NCI-H2029 (cell line): ENCODE data around the gene FAXDC2.
"Not testable (repeated sequence)": the region's sequence is repeated elsewhere in the genome, so short reads cannot be mapped to it uniquely, and the experiment has no call there.

Experiments used
- DNase-seq: peaks from one replicate; lab custom pipeline; 2025; lab: John Stamatoyannopoulos, UW

The FAXDC2 gene

DNA sequence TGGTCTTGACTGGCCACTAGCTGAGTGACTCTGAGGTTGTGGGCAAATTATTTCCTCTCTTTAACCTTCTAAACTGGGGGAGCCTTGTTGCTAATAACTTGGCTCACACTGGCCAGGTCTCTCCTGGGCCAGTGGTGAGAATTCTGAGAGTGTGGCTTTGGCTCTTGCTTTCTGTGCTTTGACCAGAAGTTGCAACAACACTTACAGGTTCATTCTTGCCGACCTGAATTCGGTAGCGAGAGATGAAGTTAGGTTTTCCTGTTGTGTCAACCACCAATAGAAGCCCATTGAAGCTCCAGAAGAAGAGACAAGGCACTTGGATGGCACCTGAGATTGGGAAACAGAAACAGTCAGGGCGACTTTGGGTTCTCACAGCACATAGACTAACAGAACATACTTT lies 19.8 kb downstream of the FAXDC2 start:
- no peak for DNase-seq

DNA sequence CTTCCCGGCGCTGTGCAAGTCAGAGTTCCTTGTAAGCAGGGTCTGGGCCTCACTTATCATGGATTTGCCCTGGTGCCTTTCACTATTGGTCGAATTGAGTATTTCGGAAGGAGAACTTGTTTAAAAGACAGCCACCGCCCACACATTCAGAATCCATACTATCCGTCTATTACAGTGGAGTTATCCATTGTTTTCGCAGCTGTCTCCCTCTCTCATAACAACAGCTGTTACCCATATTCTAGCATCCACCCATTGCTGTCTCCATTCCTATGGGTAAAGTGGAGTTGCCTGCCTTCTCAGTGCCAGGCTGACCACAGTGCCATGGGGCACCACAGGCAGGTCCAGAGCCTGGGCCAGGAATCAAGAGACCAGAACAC lies 20.2 kb downstream of the FAXDC2 start:
- DNase-seq = peak; percentile 39

DNA sequence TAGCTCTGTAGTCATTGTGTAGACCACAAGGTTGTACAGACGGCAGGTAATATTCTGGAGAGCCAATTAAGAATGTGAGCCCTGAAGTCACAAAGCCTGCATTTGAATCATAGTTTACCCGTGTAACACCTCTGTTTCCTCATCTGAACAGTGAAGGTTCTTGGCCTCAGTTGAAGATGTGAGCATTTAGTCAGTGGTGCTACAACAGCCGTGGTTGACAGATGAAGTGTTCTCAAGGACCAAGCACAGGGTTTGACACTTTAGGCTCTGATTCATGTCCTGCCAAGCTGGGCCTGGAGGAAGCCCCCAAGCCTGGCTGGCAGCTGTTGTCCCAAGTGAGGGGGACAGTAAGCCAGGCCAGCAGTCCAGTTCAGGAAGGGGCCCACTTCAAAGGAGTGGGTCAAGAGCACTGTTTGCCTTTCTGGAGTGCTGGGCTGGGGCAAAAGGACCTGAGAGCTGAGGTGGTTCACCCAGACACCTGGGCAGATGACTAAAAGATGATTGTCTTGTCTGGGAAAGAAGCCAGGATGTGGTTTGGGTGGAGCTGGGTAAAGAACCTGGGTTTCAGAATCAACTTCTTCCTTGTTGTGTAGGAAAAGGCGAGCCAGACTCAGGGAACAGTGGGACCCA lies 20.7 kb downstream of the FAXDC2 start:
- peak; percentile 93 for DNase-seq

DNA sequence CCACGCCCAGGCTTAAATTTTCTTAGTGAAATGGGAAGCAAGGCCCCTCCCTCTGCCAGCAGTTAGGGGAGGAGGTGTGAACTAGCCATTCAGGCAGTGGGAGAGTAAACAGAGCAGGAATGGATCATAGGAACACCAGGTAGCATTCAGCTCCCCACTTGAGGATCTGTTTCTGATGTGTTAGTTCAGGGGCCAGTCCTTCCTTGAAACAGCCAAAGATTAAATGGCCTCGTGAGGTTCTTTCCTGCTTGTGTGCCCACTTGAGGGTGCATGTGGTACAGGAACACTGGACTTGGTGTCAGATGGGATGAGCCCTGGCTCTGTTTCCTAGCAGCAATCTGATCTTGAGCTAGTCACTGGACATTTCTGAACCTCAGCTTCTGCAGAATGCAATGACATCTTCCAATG lies 21.2 kb downstream of the FAXDC2 start:
- DNase-seq = peak; percentile 88

DNA sequence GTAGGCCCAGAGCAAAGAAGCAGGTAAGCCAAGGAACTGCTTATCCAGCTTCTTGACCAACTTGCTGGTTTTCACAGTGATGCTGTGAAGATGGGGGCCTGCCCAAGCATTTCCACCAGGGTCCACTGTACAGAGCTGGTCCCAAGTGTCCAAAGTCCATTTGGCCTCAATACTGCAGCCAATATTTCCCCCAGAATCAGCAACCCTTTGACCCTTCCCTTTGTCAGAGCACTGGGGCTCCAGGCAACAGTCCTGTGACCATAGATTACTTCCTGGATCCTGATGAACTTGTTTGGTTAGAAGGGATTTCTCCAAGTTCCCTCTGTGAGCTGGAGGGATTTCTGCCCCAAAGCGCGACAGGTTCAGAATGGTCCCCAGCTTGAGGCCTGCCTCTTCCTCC lies 26.3 kb downstream of the FAXDC2 start:
- no peak for DNase-seq

DNA sequence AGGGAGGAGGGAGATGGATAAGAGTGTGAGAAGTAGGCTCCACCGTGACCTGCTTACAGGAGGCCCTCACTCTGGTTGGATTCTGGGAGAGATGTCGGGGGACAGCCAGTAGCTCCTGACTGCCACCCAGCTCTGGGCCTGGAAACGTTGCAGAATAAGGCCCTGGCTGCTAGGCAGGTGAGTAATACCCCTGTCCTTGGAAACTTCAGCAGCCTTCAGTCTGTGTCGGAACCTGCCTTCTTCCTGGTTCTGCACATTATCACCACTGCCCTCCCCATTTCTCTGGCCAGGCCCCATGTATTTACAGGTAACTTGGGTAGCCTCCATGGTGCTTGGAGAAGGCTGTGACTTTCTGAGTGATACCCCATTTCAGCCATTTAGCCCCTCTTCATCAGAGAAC lies 26.8 kb downstream of the FAXDC2 start:
- DNase-seq = no peak

DNA sequence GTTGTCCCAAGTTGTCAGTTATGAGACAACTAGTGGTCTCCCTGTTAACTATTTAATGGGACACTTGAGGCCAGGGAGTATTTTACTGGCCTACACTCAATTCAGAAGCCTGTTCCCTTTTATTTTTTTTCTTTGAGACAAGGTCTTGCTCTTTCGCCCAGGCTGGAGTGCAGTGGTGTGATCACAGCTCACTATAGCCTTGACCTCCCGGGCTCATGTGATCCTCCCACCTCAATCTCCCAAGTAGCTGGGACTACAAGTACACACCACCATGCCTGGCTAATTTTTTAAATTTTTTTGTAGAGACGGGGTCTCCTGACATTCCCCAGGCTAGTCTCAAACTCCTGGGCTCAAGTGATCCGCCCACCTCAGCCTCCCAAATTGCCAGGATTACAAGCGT lies 27.5 kb downstream of the FAXDC2 start:
- DNase-seq = not testable (repeated sequence)

DNA sequence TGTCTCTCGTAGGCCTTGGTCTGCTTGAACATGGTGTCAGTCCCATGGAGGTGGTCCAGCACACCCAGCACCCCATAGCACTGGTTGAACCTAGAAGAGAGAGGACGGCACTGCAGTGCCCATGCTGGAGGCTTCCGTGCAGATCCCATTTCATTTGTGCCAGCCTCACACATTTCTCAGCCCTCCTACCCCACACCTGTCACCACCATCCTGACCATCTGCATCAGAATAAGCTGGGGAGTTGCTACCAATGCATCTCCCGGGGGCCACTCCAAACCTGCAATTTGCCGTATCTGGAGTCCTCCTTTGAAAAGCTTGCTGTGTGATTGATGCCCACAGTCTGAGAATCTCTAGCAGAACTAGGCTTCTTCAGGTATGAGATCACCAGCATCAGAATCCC lies 30.0 kb downstream of the FAXDC2 start:
- DNase-seq = no peak

DNA sequence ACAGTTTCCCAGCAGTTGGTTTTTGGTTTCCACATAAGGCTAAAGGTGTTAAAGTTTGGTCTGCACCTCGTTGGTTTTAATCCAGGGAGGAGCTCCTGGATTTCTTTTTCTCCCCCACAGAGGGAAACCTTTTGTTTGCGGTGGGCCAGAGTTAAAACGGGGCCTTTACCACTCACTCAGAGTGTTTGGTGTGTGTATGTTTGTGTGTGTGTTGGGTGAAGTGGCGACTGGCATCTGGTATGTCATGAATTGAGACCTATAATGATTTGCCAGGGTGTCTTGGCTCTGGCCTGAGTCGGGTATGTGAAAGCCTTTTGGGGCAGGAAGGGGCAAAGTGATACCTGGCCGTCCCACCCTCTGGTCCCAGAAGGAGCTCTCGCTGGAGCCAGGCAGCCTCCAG lies 30.9 kb downstream of the FAXDC2 start:
- no peak for DNase-seq

DNA sequence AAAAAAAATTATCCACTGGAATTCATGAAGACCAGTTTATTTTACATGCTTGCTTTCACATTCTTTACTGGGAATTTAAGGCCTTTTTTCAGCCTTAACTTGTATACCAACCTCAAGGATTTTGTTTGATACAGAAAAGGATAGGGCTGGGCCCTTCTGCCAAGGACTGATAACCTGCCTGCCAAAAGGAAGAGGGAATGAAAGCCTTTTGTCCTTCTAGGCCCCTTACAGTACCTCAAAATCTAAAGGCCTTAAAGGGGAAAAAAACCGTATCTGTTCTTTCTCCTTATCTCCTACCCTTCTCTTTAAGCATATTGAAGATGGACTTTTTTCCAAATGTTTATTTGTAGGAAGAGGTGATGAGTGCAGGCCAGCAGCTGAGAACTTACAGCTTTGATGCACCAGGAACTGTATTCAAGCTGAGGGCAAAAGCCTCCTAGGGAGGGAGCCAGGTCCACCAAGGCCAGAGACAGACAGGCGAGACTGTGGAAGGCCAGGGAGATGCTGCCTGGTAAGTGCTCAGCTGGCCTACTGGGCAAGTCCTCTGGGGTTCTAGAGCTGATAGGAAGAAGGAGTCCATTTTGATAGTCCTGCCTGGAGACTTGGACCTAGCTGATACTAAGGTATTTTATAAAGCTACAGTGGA lies 31.8 kb downstream of the FAXDC2 start:
- no peak for DNase-seq

DNA sequence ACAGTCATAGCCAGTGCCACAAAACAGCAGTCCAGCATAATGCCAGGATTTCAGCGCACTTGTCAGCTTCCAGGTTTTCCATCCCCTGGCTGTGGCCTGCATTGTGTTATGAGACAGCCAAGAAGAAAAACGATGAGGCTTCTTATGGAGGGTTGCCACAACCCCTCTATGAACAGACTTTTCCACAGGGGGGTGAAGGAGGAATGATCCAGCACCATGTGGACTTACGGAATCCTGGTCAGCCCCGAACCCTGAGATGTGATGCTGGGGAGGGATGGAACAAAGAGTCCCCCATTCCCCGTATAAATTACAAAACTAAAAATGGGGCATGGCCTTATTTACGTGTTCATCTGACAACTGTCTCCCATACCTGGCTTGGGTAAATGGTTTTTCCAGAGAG lies 32.6 kb downstream of the FAXDC2 start:
- DNase-seq = no peak

DNA sequence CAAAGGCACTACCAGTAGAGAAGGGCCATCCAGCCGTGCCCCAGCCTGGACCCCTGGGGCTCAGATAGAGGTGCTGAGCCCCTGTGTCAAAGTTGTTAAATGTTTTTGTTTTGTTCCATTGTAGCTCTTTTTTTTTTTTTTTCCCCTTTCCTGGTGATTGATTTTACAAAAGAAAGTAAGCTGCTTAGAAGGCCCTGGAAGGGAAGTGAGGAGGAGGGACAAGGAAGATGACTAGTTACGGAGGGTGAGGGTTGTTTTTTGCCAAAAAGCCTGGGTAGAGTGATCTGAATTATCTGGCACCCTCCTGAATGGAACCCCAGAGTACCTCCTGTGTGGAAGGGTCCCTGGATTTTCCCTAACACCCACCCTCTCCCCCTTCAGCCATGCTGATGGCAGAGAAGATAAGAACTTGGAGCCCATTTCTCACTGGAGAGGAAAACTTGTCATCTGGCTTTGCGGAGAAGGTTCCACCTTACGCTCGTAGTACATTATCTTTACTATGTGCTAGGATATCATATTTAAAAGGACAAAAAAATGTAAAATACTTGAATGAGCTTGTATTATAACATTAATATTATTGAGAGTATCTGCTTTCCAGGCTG lies 33.4 kb downstream of the FAXDC2 start:
- DNase-seq = no peak

DNA sequence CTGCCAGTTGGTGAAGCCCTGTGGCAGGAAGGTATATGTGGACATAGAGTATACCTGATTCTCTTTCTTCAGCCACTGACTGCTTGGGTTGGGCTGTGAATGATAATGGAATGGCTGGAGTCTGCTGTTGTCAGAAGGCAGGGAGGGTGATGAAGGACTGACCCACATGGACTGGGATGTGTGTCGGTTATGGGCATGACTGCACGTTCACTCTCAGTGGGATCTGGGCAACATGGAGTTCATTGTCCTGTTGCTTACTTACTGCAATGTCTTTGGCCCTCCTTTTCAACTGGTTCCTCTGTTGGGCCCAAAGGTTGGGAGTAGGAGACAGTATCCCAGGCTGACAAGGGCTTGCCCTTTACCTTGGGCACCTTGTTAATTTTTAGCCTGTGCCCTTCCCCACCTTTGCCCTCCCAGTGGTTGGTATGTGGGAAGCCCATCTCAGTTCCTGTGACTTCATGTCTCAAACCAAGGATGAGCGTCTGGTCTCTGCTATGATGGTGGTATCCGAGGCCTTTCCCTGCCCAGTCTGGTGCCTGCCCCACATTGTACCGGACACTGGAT lies 34.6 kb downstream of the FAXDC2 start:
- DNase-seq = no peak

DNA sequence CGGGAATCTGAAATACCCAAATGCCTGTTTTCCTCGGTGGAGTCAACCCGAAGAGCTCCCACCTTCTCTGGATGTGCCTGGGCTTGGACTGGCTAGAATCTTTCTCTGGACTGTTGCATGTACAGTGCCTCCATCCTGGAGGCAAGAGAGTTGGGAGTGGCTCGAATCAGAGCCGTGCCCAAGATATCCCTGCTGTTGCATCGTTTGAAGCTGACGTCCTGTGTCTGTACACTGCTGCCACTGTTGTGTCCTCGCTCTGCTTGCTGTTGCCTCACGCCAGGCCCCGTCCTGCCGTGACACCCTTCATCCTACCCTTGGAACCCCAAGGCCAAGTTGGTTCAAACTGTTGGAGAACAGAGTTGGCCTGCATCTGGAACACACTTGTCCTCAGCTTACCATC lies 35.4 kb downstream of the FAXDC2 start:
- DNase-seq = no peak

DNA sequence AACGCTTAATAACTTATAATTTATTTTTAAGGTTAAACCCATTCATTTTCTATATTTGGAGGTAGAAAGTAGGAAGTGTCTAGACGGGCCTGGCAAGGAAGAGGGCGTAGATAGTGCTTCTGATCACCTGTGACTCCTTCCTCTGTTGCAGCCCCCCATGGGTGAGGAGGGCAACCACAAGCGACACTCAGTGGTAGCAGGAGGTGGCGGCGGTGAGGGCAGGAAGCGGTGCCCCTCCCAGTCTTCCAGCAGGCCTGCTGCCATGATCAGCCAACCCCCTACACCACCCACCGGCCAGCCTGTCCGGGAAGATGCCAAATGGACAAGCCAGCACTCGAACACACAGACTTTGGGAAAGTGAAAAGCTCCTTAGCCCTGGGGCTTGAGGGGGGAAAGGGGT lies 36.7 kb downstream of the FAXDC2 start:
- DNase-seq = no peak

DNA sequence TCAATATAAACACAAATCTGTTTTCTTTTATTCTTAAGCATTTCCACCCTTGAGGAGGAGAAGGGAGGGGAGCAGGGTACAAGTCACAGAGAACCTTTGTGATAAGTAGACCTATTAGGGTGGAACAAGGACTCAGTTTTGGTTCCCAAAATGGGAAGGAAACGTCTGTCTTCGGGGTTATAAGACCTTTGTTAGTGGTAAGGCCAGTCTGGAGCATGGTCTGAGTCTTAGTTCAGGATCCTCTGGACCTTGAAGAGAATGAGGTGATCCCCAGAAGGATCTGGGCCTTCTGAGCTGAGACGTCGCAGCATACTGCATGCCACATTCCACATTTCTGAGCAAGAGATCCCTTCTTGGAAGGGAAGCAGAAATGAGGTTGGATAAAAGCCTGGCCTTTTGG lies 37.2 kb downstream of the FAXDC2 start:
- DNase-seq = no peak

DNA sequence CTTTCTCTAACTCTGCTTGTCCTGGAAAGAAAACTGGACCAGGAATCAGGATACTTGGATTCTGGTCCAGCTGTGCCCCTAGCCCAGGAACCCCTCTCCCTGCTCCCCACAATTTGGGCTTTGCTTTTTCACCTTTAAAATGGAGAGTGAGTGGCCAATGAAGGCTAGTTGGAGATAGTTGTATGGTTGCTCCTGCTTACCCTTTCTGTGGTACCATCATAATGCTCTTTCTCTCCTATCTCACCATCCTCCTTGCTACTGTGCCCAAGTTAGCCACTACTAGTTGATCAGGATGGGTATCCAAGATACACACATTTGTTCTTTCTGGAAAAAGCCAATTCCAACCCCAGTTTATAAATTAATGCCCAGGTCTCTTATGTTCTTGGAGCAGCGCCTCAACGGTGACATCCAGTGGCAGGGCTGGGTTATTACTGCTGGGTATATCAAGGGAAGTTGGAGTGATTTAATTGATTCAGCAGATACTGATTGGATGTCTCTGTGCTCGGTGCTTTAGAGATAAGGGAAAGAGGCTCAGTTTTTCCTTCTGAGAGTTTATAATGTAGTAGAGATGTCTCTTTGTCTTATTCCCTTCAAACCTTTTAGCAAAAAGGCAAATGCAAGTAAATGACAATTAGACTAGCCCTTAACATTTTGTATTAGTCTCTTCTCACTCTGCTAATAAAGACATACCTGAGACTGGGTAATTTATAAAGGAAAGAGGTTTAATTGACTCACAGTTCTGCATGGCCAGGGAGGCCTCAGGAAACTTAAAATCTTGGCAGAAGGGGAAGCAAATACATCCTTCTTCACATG lies 38.5 kb downstream of the FAXDC2 start:
- DNase-seq = peak; percentile 36

DNA sequence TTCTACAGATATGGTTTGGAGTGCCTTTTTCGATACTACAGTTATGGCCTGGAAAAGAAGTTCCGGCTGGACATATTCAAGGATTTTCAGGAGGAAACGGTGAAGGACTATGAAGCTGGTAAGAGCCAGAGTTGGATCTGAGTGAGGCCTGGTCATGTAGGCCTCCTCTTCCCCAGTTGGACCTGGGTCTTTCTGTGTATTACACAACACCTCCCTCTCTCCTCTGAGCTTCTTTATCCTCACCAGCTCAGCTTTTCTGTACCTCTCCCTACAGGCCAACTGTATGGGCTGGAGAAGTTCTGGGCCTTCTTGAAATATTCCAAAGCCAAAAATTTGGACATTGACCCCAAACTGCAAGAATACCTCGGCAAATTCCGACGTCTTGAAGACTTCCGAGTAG lies 39.2 kb downstream of the FAXDC2 start:
- no peak for DNase-seq

DNA sequence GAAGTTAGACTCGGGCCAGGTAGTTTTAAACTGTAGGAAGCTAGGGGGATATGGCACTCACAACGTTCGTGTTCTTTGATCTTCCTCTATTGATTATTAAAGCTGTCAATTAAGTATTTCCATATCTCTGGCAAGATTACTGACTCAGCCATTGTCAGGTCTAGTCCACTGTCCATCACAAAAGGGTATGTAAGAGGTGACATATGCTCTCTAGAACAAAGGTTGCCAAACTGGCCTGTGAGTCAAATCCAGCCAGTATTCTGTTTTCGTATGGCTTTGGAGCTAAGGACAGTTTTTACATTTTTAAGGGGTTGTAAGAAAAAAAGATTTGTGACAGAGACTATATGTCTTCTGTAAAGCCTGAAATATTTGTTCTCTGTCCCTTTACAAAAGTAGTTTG lies 44.2 kb downstream of the FAXDC2 start:
- DNase-seq = no peak

DNA sequence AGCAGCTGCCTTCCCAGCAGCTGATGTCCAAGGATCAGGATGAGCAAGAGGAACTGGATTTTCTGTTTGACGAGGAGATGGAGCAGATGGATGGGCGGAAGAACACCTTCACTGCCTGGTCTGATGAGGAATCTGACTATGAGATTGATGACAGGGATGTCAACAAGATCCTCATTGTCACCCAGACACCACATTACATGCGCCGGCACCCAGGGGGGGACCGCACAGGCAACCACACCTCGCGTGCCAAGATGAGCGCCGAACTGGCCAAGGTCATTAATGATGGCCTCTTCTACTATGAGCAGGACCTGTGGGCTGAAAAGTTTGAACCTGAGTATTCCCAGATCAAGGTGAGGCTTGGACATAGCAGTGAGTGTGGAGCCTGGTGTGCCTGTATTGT lies 48.4 kb downstream of the FAXDC2 start:
- no peak for DNase-seq

DNA sequence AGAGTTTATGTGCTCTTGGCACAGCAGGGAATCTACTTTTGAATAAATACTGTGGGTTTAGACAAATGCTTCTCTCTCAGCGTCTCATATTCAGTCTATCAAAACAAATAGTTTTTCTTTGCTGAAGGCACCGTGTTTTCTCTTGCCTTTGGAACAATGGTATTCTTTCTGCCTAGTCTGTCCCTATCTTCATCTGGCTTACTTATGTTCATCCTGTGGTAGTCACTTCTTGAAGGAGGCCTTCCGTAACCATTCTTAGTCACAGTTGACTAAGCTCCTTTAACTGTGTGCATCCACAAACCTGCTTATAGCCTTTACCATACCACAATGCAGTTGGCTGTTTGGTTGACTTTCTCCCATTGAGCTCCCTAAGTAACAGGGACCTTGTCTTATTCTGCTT lies 49.3 kb downstream of the FAXDC2 start:
- no peak for DNase-seq

DNA sequence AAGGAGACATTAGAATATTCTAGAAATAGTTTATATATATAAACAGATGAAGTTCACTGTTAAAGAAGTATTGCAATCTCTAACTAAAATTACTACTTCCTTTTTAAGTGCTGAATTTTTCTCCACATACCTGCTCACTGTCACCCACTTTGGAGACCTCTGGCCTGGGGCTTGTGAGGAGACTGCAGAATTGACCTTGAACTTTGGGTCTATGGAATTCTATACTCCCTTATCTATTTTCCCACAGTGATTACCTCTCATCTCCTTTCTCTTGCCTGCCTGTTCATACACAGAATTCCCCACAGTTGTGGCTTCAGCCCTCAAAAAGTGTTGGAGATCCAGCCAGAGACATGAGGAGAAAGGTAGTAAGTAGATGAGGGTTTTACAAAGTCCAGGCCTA lies 49.8 kb downstream of the FAXDC2 start:
- no peak for DNase-seq

DNA sequence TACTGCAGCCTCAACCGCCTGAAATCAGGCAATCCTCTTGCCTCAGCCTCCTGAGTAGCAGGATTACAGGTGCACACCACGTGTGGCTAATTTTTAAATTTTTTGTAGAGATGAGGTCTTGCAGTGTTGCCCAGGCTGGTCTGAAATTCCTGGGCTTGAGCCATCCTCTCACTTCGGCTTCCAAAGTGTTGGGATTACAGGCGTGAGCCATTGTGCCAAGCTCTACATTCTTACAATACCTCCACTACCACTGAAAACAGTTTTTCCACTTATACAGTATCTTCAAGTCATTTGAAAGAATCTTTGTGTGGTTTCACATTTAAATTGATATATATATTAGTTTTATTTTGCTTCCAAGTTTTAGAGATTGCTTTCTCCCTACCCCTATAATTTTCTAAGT lies 52.6 kb downstream of the FAXDC2 start:
- DNase-seq = no peak
